Retinal pigment epithelial cell (primary cell): Measurements from ENCODE around the gene SURF1.

Experiments
- DNase-seq: peaks from one replicate; pipeline ENCODE4 v3.0.0-alpha.2; 2010; ENCODE audit warnings: low read depth
- H3K4me3 ChIP-seq: 2 replicates; pipeline ENCODE4 v1.5.1; 2011; ENCODE audit warnings: mild to moderate bottlenecking, low read length, control low read depth, moderate library complexity
- TF ChIP-seq, protein P1 (sequence below): conservative IDR thresholded peaks from 2 replicates; pipeline ENCODE4 v1.5.1; 2011; ENCODE audit warnings: low read depth, low read length, control low read depth, inconsistent platforms

Gene SURF1

DNA sequence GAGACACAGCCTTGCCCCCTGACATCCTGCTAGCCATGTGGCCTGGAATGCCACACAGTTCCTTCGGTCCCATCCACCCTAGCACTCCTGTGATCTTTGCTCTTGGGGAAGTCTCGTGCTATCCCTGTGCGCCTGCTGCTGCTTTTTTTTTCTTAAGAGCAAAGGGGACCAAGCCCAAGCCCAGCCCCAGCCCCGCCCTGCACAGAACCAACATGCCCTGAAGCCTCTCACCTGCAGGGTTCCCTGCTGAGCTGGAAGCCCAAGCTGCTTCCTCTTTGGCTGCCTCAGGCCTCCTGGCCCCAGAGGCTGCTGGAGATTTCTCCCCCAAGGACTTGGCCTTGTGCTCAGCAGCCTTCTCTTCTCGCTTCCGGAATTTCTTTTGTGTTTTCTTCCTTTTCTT is 22.1 kb downstream of the SURF1 start:
- TF ChIP-seq, protein P1, sequence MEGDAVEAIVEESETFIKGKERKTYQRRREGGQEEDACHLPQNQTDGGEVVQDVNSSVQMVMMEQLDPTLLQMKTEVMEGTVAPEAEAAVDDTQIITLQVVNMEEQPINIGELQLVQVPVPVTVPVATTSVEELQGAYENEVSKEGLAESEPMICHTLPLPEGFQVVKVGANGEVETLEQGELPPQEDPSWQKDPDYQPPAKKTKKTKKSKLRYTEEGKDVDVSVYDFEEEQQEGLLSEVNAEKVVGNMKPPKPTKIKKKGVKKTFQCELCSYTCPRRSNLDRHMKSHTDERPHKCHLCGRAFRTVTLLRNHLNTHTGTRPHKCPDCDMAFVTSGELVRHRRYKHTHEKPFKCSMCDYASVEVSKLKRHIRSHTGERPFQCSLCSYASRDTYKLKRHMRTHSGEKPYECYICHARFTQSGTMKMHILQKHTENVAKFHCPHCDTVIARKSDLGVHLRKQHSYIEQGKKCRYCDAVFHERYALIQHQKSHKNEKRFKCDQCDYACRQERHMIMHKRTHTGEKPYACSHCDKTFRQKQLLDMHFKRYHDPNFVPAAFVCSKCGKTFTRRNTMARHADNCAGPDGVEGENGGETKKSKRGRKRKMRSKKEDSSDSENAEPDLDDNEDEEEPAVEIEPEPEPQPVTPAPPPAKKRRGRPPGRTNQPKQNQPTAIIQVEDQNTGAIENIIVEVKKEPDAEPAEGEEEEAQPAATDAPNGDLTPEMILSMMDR, result no peak
- DNase-seq, result no peak
- no peak overlapping the region for H3K4me3 ChIP-seq

DNA sequence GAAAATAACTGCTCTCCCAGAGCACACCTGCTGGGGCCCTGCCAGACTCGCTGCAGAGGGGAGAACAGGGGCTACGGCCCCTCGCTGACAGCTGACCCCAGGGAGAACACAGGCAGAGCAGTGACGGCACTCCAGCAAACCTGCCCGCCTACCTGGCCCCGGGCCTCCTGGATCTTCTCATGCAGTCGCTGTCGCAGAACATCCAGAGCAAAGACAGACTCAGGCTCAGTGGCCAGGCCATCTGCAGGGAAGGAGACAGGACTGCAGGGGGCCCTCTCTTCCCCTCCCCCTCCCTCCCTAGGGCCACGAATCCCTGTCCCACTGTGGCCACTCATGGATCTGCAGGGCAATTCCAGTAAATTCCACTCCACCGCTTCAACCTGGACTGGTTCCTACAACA is 22.7 kb downstream of the SURF1 start:
- TF ChIP-seq, protein P1, result no peak
- no peak for DNase-seq
- H3K4me3 ChIP-seq, result no peak overlapping the region

DNA sequence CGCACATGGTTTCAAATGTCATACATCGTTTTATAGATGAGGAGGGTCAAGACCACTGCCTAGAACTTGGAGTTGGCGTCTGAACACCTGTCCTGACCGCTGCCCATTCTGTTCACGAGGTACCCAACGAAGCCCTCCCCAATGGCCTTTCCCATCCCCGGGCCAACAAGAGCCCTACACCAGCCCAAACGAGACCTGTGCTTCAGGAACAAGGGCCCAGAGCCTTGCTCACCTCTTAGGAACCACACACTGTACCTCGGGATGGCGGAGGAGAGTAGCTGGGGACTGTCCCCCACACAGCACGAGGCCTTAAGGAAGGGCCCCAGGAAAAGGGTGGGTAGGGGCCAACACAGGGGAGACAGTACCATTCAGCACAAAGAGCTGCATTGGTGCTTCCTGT is 23.3 kb downstream of the SURF1 start:
- DNase-seq, result no peak
- no peak overlapping the region for H3K4me3 ChIP-seq
- TF ChIP-seq, protein P1, result no peak

DNA sequence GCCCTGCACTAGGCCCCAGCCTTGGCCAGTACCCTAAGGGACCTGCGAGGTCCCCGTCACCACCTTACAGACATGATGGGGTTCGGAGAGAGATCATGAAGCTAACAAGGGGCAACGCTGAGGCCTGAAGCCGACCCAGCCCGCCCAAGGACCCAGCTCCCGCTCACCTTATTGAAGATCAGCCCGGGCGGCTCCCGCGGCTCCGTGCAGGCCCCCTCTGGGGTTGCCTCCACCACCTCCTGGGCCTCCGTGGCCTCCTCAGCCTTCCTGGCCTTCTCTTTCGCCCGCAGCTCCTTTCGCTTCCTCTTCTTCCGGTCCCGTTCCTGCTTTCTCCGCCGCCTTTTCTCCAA is 23.9 kb downstream of the SURF1 start:
- no peak overlapping the region for H3K4me3 ChIP-seq
- TF ChIP-seq, protein P1, result no peak
- no peak for DNase-seq

DNA sequence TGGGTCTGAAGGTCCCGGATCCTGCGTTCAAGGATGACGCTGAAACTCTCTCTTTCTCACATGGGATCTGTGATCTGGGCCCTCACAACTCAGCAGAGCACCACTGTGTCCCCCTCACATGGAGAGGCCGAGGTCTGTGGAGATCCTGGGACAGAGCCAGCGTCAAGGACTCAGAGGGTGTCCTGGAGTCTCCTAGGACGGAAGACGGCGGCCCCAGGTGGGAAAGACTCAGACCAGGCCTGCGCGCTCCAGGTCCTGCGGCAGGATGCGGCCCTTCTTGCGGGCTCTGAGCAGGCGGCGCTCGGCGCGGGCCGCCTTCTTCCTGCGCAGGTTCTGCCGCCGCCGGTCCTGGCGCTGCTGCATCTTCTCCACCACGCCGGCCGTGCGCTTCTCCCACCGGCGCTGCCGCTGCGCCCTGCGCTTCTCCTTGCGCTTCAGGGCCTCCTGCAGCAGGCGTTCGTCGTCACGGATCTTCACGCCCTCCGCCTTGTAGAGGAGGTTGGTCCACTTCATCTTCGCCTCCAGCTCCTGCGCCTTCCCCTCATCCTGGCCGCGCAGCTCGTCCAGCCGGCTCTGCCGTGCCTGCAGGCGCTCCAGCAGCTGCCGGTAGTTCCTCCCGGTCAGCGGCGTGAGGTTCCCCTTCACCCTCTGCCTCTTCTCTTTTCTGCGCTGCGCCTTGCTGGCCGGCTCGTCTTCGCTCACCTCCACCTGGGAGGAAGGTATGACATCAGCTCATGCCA is 24.5 kb downstream of the SURF1 start:
- TF ChIP-seq, protein P1, result no peak
- DNase-seq, result no peak
- H3K4me3 ChIP-seq, result no peak overlapping the region

GRCh38 chr9:133331221-133331620 is 25.1 kb downstream of the SURF1 start:
- TF ChIP-seq, protein P1, result no peak
- no peak for DNase-seq
- no peak overlapping the region for H3K4me3 ChIP-seq
